Cortex of kidney (tissue), 1 donor: ENCODE data around the gene RSPRY1.

Source experiments
- DNase-seq: peaks from one replicate; lab custom pipeline; 2025; lab: John Stamatoyannopoulos, UW

The RSPRY1 gene

GRCh38 chr16:57224651-57225335, 38.7 kb downstream of the RSPRY1 start:
- DNase-seq: no peak

DNA sequence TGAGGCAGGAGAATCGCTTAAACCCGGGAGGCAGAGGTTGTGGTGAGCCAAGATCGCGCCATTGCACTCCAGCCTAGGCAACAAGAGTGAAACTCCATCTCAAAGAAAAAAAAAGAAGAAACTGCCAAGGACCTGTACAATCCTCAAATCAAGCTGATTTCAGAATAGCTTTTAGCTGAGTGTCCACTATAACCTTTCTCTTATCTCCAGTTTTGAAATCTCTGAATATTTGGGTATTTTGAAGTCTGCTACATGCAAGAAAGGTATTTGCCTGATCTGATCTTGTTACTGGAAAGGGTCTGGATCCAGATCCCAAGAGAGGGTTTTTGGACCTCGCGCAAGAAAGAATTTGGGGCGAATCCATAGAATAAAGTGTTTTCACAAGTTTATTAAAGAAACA, 39.8 kb downstream of the RSPRY1 start:
- no peak for DNase-seq

DNA sequence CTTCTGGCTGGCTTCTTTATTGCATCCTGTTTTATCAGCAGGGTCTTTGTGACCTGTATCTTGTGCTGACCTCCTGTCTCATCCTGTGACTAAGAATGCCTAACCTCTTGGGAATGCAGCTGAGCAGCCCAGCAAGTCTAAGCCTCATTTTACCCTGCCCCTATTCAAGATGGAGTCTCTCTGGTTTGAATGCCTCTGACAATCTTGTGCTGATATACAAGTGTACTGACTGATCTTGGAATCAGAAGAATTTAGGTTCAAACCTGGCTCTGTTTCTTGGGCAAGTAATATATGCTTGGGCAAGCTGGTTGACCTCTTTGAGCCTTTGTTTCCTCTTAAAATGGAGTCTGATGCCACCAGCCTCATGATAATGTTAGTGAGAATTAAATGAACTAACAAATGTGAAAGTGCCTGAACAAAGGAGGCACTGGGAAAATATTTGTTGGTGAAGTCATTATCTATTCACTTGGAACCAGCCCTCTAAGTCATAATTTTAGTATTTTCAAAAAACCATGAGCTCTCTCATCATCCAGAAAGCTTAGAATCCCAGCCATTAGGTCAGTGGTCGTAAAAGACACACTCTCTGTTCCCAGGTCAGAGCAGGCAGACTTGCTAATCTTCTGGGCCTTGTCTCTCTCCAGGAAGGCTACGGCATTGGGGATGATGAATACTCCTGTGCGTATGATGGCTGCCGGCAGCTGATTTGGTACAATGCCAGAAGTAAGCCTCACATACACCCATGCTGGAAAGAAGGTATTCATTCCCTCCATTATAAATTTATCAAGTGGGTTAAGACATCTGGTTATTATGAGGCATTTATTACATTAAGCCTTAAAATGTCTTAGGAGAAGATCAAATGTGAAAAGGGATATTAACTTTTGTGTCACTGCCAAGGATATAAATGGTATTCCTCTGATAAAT, 40.8 kb downstream of the RSPRY1 start:
- DNase-seq: no peak

- no peak for DNase-seq
Observed at GRCh38 chr16:57229079-57229478, 43.0 kb downstream of the RSPRY1 start.

DNA sequence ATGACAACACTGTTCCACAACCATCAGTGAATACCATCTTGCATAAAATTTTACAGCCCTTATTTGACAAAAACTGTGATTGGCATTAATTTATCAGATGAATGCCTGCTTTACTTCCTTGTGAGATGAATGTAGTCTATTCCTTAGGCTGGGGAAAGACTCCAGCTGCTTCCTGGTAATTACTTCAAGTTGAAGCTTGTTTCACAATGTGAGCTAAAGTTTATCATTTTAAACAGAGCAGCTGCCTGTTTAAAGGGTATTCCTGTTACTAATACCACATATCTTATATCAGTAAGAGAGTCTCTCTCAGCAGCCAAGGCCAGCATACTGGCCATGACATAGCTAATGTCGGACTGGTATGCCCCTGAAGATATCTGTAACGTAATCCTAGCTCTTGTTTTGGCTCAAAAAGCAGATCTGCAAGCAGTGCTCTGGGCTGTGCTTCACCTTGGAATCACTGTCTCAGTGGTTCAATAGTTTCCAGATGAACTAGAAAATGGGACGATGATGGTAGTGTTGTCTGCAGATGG, 45.8 kb downstream of the RSPRY1 start:
- DNase-seq: no peak

GRCh38 chr16:57233944-57234706, 48.0 kb downstream of the RSPRY1 start:
- no peak for DNase-seq

GRCh38 chr16:57234707-57235092, 48.6 kb downstream of the RSPRY1 start:
- no peak for DNase-seq

DNA sequence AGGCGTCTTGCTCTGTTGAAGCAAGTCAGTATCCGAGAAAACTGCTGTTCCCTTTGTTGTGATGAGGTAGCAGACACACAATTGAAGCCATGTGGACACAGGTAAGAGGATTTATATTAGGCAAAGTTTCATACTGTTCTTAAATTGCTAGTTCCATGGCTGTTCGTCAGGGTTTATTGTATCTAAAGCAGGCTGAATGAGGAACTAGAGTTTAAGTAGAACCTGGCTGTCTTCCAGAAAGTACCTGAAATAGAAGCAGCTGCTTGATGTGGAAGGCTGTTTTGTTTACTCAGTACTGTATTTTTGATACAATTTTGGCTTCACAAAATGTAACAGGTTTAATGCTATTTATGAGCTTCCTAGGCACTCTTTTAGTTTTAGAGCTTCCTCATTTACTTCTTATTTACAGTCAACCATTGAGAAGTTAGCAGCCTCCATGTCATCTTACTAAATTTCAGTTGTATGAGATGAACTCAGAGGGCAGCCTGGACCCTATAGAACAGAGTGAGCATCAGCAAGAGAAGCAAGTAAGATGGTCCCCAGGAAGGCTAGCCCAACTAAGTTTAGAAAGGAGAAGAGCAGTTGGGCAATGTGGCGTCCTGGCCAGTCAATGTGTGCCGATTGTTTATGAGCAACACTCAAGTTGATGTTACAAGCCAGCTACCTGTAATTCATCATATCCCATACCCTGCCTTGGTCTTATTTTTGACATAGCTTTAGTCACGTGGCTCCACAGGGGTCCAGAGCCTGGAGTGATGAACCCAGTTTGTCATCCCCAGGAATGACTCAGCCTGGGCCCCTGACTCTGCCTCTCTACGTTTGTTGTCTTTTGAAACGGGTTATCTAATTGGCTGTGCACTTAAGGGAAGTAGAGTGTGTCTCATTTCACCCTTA, 49.2 kb downstream of the RSPRY1 start:
- DNase-seq: no peak

- DNase-seq: no peak
Observed at GRCh38 chr16:57236022-57236350, 49.9 kb downstream of the RSPRY1 start.

- DNase-seq: no peak
Observed at GRCh38 chr16:57238682-57239081, 52.6 kb downstream of the RSPRY1 start.

GRCh38 chr16:57239107-57239506, 53.0 kb downstream of the RSPRY1 start:
- no peak for DNase-seq

- no peak for DNase-seq
Observed at GRCh38 chr16:57240851-57241250, 54.7 kb downstream of the RSPRY1 start.

GRCh38 chr16:57242650-57243049, 56.5 kb downstream of the RSPRY1 start:
- DNase-seq: no peak

GRCh38 chr16:57244463-57244766, 58.3 kb downstream of the RSPRY1 start:
- no peak for DNase-seq

DNA sequence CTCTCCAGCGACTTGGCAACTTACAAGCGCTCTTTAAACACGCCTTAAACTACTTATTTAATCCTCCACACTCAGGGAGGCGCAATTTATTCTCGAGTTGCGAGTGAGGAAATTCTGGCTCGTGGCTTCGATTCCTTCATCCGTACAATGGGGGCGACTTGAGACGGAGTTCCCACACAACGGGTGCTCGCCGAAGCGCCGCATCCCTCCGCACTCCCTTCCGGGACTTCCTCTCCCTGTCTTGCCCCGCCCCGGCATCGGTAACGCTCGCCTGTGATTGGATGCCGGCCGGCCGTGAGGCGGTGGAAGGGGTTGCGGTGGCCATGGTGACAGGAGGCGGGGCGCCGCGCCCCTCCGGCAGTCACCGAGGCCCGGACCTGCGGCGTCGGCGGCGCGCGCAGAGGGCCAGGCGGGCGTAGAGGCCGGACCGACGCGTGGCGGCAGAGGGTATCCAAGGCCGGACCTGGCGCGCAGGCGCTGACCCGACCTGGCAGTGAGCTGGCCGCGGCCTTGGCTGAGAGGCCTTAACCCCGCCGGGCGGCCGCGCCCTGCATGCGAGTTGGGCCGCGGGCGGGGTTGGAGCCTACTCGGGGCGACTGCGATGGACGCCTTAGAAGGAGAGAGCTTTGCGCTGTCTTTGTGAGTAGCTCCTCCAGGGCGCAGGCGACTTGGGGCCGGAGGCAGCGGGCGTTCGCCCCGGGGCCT, 58.8 kb downstream of the RSPRY1 start, which contains the start of gene ARL2BP:
ARL2BP (plus strand) TSS at position 493 of the 705 bp plus-strand sequence; CDS start at position 602, 109 bp downstream.
- DNase-seq: peak; percentile 76

GRCh38 chr16:57245472-57246113, 59.5 kb downstream of the RSPRY1 start:
- DNase-seq: no peak

GRCh38 chr16:57251352-57251751, 65.2 kb downstream of the RSPRY1 start:
- DNase-seq: no peak

GRCh38 chr16:57252148-57252721, 66.1 kb downstream of the RSPRY1 start:
- DNase-seq: no peak

DNA sequence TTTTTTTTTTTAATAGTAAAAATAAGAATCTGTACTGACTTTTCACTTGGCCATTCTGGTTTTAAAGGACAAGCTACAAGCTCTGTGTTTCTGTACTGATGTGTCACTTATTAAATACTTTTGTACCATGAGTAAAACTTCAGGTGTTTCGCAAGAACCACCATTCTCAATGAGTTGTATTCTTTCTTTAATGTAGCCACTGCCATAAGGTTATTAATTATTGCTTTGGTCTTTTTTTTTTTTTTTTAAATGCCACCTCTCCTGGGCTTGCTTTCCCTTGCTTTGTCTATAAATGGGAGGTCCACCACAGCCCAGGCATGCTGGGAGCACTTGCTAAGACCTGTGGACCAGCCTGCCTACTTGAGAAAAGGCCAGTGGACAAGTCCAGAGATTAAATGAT, 67.3 kb downstream of the RSPRY1 start:
- DNase-seq: no peak
